Stimulated activated CD4-positive, alpha-beta T cell treated with anti-CD3 and anti-CD28 coated beads, TNF-alpha, amount 100 ng/mL, for 24 hours (primary cell): ENCODE data around the gene MKLN1.
"Not testable (repeated sequence)": the region's sequence is repeated elsewhere in the genome, so short reads cannot be mapped to it uniquely, and the experiment has no call there.

ENCODE experiments used
- DNase-seq, 3 experiments: peaks; one replicate each; pipeline ENCODE4 v3.0.0-alpha.2; 2020; ENCODE audit warnings: low read depth in 3 of 3

Gene MKLN1

GRCh38 chr7:131327626-131328376 lies at the start of gene MKLN1:
MKLN1 (plus strand) TSS chr7:131327876; CDS start chr7:131327900, 24 bp downstream.
- DNase-seq = peak; percentile 81 to 91 (median 85)

GRCh38 chr7:131279044-131279443 lies 48.6 kb upstream of the MKLN1 start:
- DNase-seq = no peak

GRCh38 chr7:131281266-131282048 lies 46.2 kb upstream of the MKLN1 start:
- DNase-seq = no peak

- DNase-seq = no peak
Measured at GRCh38 chr7:131284702-131285419, 42.8 kb upstream of the MKLN1 start.

- DNase-seq = no peak
Measured at GRCh38 chr7:131285556-131285955, 42.1 kb upstream of the MKLN1 start.

GRCh38 chr7:131288450-131288849 lies 39.2 kb upstream of the MKLN1 start:
- no peak for DNase-seq

GRCh38 chr7:131289051-131289450 lies 38.6 kb upstream of the MKLN1 start:
- DNase-seq = no peak

GRCh38 chr7:131292141-131292905 lies 35.4 kb upstream of the MKLN1 start:
- no peak for DNase-seq

- no peak for DNase-seq
Measured at GRCh38 chr7:131293018-131293417, 34.7 kb upstream of the MKLN1 start.

GRCh38 chr7:131294553-131294952 lies 33.1 kb upstream of the MKLN1 start:
- DNase-seq = no peak

- no peak for DNase-seq
Measured at GRCh38 chr7:131298608-131298992, 29.1 kb upstream of the MKLN1 start.

- no peak for DNase-seq
Measured at GRCh38 chr7:131299074-131299473, 28.6 kb upstream of the MKLN1 start.

- DNase-seq = no peak
Measured at GRCh38 chr7:131300078-131300477, 27.6 kb upstream of the MKLN1 start.

GRCh38 chr7:131300572-131301466 lies 26.9 kb upstream of the MKLN1 start:
- DNase-seq = no peak

- DNase-seq = no peak
Measured at GRCh38 chr7:131302446-131302845, 25.2 kb upstream of the MKLN1 start.

GRCh38 chr7:131302876-131303707 lies 24.6 kb upstream of the MKLN1 start:
- peak in 1 of 3 experiments; percentile 6 for DNase-seq

GRCh38 chr7:131305152-131305551 lies 22.5 kb upstream of the MKLN1 start:
- no peak for DNase-seq

- not testable (repeated sequence) for DNase-seq
Measured at GRCh38 chr7:131306041-131306440, 21.6 kb upstream of the MKLN1 start.

- DNase-seq = no peak
Measured at GRCh38 chr7:131306777-131307176, 20.9 kb upstream of the MKLN1 start.

GRCh38 chr7:131307627-131308026 lies 20.0 kb upstream of the MKLN1 start:
- DNase-seq = no peak
